Measurements from ENCODE around the gene PTK7.

PTK7 gene

GRCh38 chr6:43141644-43142043 is 65.5 kb downstream of the PTK7 start:
- no peak overlapping the region for H3K27ac ChIP-seq (replicated peaks; ENCODE audit: low read length)
- H3K4me3 ChIP-seq (ENCODE audit: low read length in 2 of 2): no peak overlapping the region
- no CpG with 5 or more reads among the region's 16 CpGs for WGBS, 2 donors (ENCODE audit: extremely low coverage in 2 of 2, insufficient read length in 2 of 2, insufficient replicate concordance in 1 of 2)
- peaks cover 5 to 7% of the 10 kb centered on the region in 2 donors for H3K4me1 ChIP-seq (ENCODE audit: control insufficient read depth in 2 of 2, insufficient read depth in 1 of 2, low read depth in 1 of 2, low read length in 2 of 2)
- H2BK15ac ChIP-seq (ENCODE audit: low read length): no peak overlapping the region
- H3K18ac ChIP-seq (ENCODE audit: low read length): no peak overlapping the region
- peak overlapping the region; percentile 34 for H3K9ac ChIP-seq (ENCODE audit: low read depth, low read length, poor library complexity)
- no peak overlapping the region for H3K4me2 ChIP-seq (ENCODE audit: insufficient read depth, low read length, poor library complexity, severe bottlenecking)
- H2BK120ac ChIP-seq (ENCODE audit: low read depth, low read length): no peak overlapping the region
- peak overlapping the region; percentile 46 for H3K23ac ChIP-seq (ENCODE audit: low read depth, low read length, poor library complexity)
- no peak overlapping the region for H2AK5ac ChIP-seq (ENCODE audit: low read depth, low read length)
- H4K8ac ChIP-seq (ENCODE audit: low read depth, low read length): no peak overlapping the region
- no peaks in the 10 kb centered on the region for H3K27me3 ChIP-seq (ENCODE audit: control insufficient read depth in 3 of 3, insufficient read depth in 3 of 3, low read depth in 1 of 3, low read length in 3 of 3)
- no peak overlapping the region for H3K14ac ChIP-seq (ENCODE audit: low read length)
- H3K9me3 ChIP-seq (replicated peaks in 1 of 2; ENCODE audit: control insufficient read depth in 2 of 2, insufficient read depth in 1 of 2, low read depth in 1 of 2, low read length in 2 of 2): no peaks in the 10 kb centered on the region
- no peaks in the 10 kb centered on the region for H3K79me1 ChIP-seq (ENCODE audit: low read depth, low read length)
- H2AFZ ChIP-seq (ENCODE audit: low read length): no peak overlapping the region
- no peak overlapping the region for H3K4ac ChIP-seq (ENCODE audit: low read length)
- H2BK12ac ChIP-seq (ENCODE audit: low read length): no peak overlapping the region
- DNase-seq (ENCODE audit: low spot score): no peak
- peaks cover 25 to 36% of the 10 kb centered on the region in 2 donors for H3K36me3 ChIP-seq (replicated peaks in 1 of 2; ENCODE audit: control insufficient read depth in 2 of 2, insufficient read depth in 2 of 2, low read length in 2 of 2)
- H4K91ac ChIP-seq (ENCODE audit: low read depth, low read length, poor library complexity): no peak overlapping the region
- H2BK5ac ChIP-seq (ENCODE audit: low read length): no peak overlapping the region

- H3K79me1 ChIP-seq (ENCODE audit: low read depth, low read length): no peaks in the 10 kb centered on the region
- peak overlapping the region; percentile 84 for H2AK5ac ChIP-seq (ENCODE audit: low read depth, low read length)
- H3K27me3 ChIP-seq (ENCODE audit: control insufficient read depth in 3 of 3, insufficient read depth in 3 of 3, low read depth in 1 of 3, low read length in 3 of 3): no peaks in the 10 kb centered on the region
- H3K4ac ChIP-seq (ENCODE audit: low read length): no peak overlapping the region
- H4K91ac ChIP-seq (ENCODE audit: low read depth, low read length, poor library complexity): no peak overlapping the region
- H2BK120ac ChIP-seq (ENCODE audit: low read depth, low read length): no peak overlapping the region
- H2BK12ac ChIP-seq (ENCODE audit: low read length): no peak overlapping the region
- WGBS, 2 donors (ENCODE audit: extremely low coverage in 2 of 2, insufficient read length in 2 of 2, insufficient replicate concordance in 1 of 2): no CpG with 5 or more reads among the region's 14 CpGs
- H3K18ac ChIP-seq (ENCODE audit: low read length): no peak overlapping the region
- H3K36me3 ChIP-seq (replicated peaks in 1 of 2; ENCODE audit: control insufficient read depth in 2 of 2, insufficient read depth in 2 of 2, low read length in 2 of 2): peaks cover 25 to 41% of the 10 kb centered on the region in 2 donors
- H3K23ac ChIP-seq (ENCODE audit: low read depth, low read length, poor library complexity): peak overlapping the region; percentile 46
- H3K4me3 ChIP-seq (ENCODE audit: low read length in 2 of 2): no peak overlapping the region
- no peak overlapping the region for H3K27ac ChIP-seq (replicated peaks; ENCODE audit: low read length)
- no peaks in the 10 kb centered on the region for H3K9me3 ChIP-seq (replicated peaks in 1 of 2; ENCODE audit: control insufficient read depth in 2 of 2, insufficient read depth in 1 of 2, low read depth in 1 of 2, low read length in 2 of 2)
- H2BK15ac ChIP-seq (ENCODE audit: low read length): no peak overlapping the region
- no peak overlapping the region for H3K14ac ChIP-seq (ENCODE audit: low read length)
- DNase-seq (ENCODE audit: low spot score): no peak
- peak overlapping the region; percentile 34 for H3K9ac ChIP-seq (ENCODE audit: low read depth, low read length, poor library complexity)
- no peak overlapping the region for H4K8ac ChIP-seq (ENCODE audit: low read depth, low read length)
- H2BK5ac ChIP-seq (ENCODE audit: low read length): no peak overlapping the region
- no peak overlapping the region for H2AFZ ChIP-seq (ENCODE audit: low read length)
- H3K4me1 ChIP-seq (ENCODE audit: control insufficient read depth in 2 of 2, insufficient read depth in 1 of 2, low read depth in 1 of 2, low read length in 2 of 2): peaks cover 5 to 7% of the 10 kb centered on the region in 2 donors
- no peak overlapping the region for H3K4me2 ChIP-seq (ENCODE audit: insufficient read depth, low read length, poor library complexity, severe bottlenecking)
Measured at GRCh38 chr6:43142101-43142500, 66.0 kb downstream of the PTK7 start.

- WGBS, 2 donors (ENCODE audit: extremely low coverage in 2 of 2, insufficient read length in 2 of 2, insufficient replicate concordance in 1 of 2): no CpG with 5 or more reads among the region's 25 CpGs
- Histone ChIP-seq H3K23ac (ENCODE audit: low read depth, low read length, poor library complexity) (peak overlapping the region; percentile 81), H2BK12ac (ENCODE audit: low read length) (no peak overlapping the region), H3K9me3 (replicated peaks in 1 of 2; ENCODE audit: control insufficient read depth in 2 of 2, insufficient read depth in 1 of 2, low read depth in 1 of 2, low read length in 2 of 2) (no peaks in the 10 kb centered on the region), H4K8ac (ENCODE audit: low read depth, low read length) (no peak overlapping the region), H2BK15ac (ENCODE audit: low read length) (no peak overlapping the region), H2AK5ac (ENCODE audit: low read depth, low read length) (peak overlapping the region; percentile 2), H3K4me3 (ENCODE audit: low read length in 2 of 2) (no peak overlapping the region), H3K79me1 (ENCODE audit: low read depth, low read length) (no peaks in the 10 kb centered on the region), H3K4ac (ENCODE audit: low read length) (no peak overlapping the region), H2BK120ac (ENCODE audit: low read depth, low read length) (no peak overlapping the region), H2BK5ac (ENCODE audit: low read length) (no peak overlapping the region), H3K27ac (replicated peaks; ENCODE audit: low read length) (no peak overlapping the region), H3K14ac (ENCODE audit: low read length) (peak overlapping the region; percentile 41), H3K27me3 (ENCODE audit: control insufficient read depth in 3 of 3, insufficient read depth in 3 of 3, low read depth in 1 of 3, low read length in 3 of 3) (no peaks in the 10 kb centered on the region), H3K4me2 (ENCODE audit: insufficient read depth, low read length, poor library complexity, severe bottlenecking) (no peak overlapping the region), H4K91ac (ENCODE audit: low read depth, low read length, poor library complexity) (no peak overlapping the region), H3K9ac (ENCODE audit: low read depth, low read length, poor library complexity) (peak overlapping the region; percentile 86), H3K36me3 (replicated peaks in 1 of 2; ENCODE audit: control insufficient read depth in 2 of 2, insufficient read depth in 2 of 2, low read length in 2 of 2) (peaks cover 25 to 55% of the 10 kb centered on the region in 2 donors), H2AFZ (ENCODE audit: low read length) (peak overlapping the region; percentile 75), H3K18ac (ENCODE audit: low read length) (peak overlapping the region; percentile 72), H3K4me1 (ENCODE audit: control insufficient read depth in 2 of 2, insufficient read depth in 1 of 2, low read depth in 1 of 2, low read length in 2 of 2) (peaks cover 5 to 7% of the 10 kb centered on the region in 2 donors)
- DNase-seq (ENCODE audit: low spot score): peak; percentile 81
Measured at GRCh38 chr6:43143235-43144128, 67.4 kb downstream of the PTK7 start.

GRCh38 chr6:43144879-43145278 is 68.8 kb downstream of the PTK7 start:
- Histone ChIP-seq H3K9ac (ENCODE audit: low read depth, low read length, poor library complexity) (no peak overlapping the region), H3K4me2 (ENCODE audit: insufficient read depth, low read length, poor library complexity, severe bottlenecking) (no peak overlapping the region), H2AFZ (ENCODE audit: low read length) (no peak overlapping the region), H3K79me1 (ENCODE audit: low read depth, low read length) (no peaks in the 10 kb centered on the region), H4K91ac (ENCODE audit: low read depth, low read length, poor library complexity) (no peak overlapping the region), H3K4ac (ENCODE audit: low read length) (no peak overlapping the region), H2BK15ac (ENCODE audit: low read length) (no peak overlapping the region), H3K4me3 (ENCODE audit: low read length in 2 of 2) (no peak overlapping the region), H3K27me3 (ENCODE audit: control insufficient read depth in 3 of 3, insufficient read depth in 3 of 3, low read depth in 1 of 3, low read length in 3 of 3) (no peaks in the 10 kb centered on the region), H3K23ac (ENCODE audit: low read depth, low read length, poor library complexity) (peak overlapping the region; percentile 3), H4K8ac (ENCODE audit: low read depth, low read length) (peak overlapping the region; percentile 48), H3K14ac (ENCODE audit: low read length) (no peak overlapping the region), H3K9me3 (replicated peaks in 1 of 2; ENCODE audit: control insufficient read depth in 2 of 2, insufficient read depth in 1 of 2, low read depth in 1 of 2, low read length in 2 of 2) (no peaks in the 10 kb centered on the region), H3K27ac (replicated peaks; ENCODE audit: low read length) (no peak overlapping the region), H2BK5ac (ENCODE audit: low read length) (peak overlapping the region; percentile 27), H2BK12ac (ENCODE audit: low read length) (no peak overlapping the region), H3K18ac (ENCODE audit: low read length) (no peak overlapping the region), H2AK5ac (ENCODE audit: low read depth, low read length) (peak overlapping the region; percentile 2), H3K36me3 (replicated peaks in 1 of 2; ENCODE audit: control insufficient read depth in 2 of 2, insufficient read depth in 2 of 2, low read length in 2 of 2) (peaks cover 17 to 48% of the 10 kb centered on the region in 2 donors), H3K4me1 (ENCODE audit: control insufficient read depth in 2 of 2, insufficient read depth in 1 of 2, low read depth in 1 of 2, low read length in 2 of 2) (peaks cover 5 to 7% of the 10 kb centered on the region in 2 donors), H2BK120ac (ENCODE audit: low read depth, low read length) (no peak overlapping the region)
- WGBS, 2 donors (ENCODE audit: extremely low coverage in 2 of 2, insufficient read length in 2 of 2, insufficient replicate concordance in 1 of 2): no CpG with 5 or more reads among the region's 6 CpGs
- no peak for DNase-seq (ENCODE audit: low spot score)
